SK-N-SH treated with all-trans-retinoic acid at 6 μM for 48 hours (cell line): ENCODE results near the gene SPATA3.

ENCODE experiments used
- ATAC-seq: fragments of 200-7000 bp; cut with Tn5 transposase; 3 replicates; pipeline ENCODE4 v1.9.1; 2020; ENCODE audit warnings: mild to moderate bottlenecking, moderate library complexity
- BACH2 ChIP-seq: fragments of 250-450 bp; sonication (Bioruptor Pico); IDR thresholded peaks from 2 replicates; pipeline ENCODE4 v1.9.0; 2021; ENCODE audit warnings: mild to moderate bottlenecking, borderline replicate concordance
- CSDC2 ChIP-seq: fragments of 250-450 bp; sonication (Bioruptor Pico); IDR thresholded peaks from 2 replicates; pipeline ENCODE4 v1.5.0; 2020; ENCODE audit warnings: mild to moderate bottlenecking, moderate library complexity
- ESRRG ChIP-seq: fragments of 250-450 bp; sonication (Bioruptor Pico); IDR thresholded peaks from 2 replicates; pipeline ENCODE4 v1.6.1; 2021; ENCODE audit warnings: mild to moderate bottlenecking
- GLIS3 ChIP-seq: fragments of 250-450 bp; sonication (Bioruptor Pico); IDR thresholded peaks from 2 replicates; pipeline ENCODE4 v1.5.0; 2020; ENCODE audit warnings: mild to moderate bottlenecking, moderate library complexity
- OSR1 ChIP-seq: fragments of 250-450 bp; sonication (Bioruptor Pico); IDR thresholded peaks from 2 replicates; pipeline ENCODE4 v1.8.0; 2022; ENCODE audit warnings: moderate library complexity, mild to moderate bottlenecking, inconsistent platforms
- PPARA ChIP-seq: fragments of 250-450 bp; sonication (Bioruptor Pico); IDR thresholded peaks from 2 replicates; pipeline ENCODE4 v1.5.0; 2020; ENCODE audit warnings: mild to moderate bottlenecking, borderline replicate concordance
- RARB ChIP-seq: fragments of 250-450 bp; sonication (Bioruptor Pico); IDR thresholded peaks from 2 replicates; pipeline ENCODE4 v1.8.0; 2021; ENCODE audit warnings: mild to moderate bottlenecking, moderate library complexity
- SNAI2 ChIP-seq: fragments of 250-450 bp; sonication (Bioruptor Pico); IDR thresholded peaks from 2 replicates; pipeline ENCODE4 v1.5.0; 2020; ENCODE audit warnings: mild to moderate bottlenecking, moderate library complexity
- TCF4 ChIP-seq: fragments of 250-450 bp; sonication (Bioruptor Pico); IDR thresholded peaks from 2 replicates; pipeline ENCODE4 v1.8.0; 2021; ENCODE audit warnings: mild to moderate bottlenecking, moderate library complexity, borderline replicate concordance
- TOX ChIP-seq: fragments of 250-450 bp; sonication (Bioruptor Pico); IDR thresholded peaks from 2 replicates; pipeline ENCODE4 v1.8.0; 2021; ENCODE audit warnings: mild to moderate bottlenecking, moderate library complexity, borderline replicate concordance
- ZFP3 ChIP-seq: fragments of 250-450 bp; sonication (Bioruptor Pico); IDR thresholded peaks from 2 replicates; pipeline ENCODE4 v1.5.0; 2020; ENCODE audit warnings: mild to moderate bottlenecking, moderate library complexity
- ZNF565 ChIP-seq: fragments of 450-650 bp; formaldehyde crosslinking; conservative IDR thresholded peaks from 2 replicates; pipeline ENCODE4 v1.5.0; 2020; ENCODE audit warnings: low read depth, mild to moderate bottlenecking, moderate library complexity
- ZNF70 ChIP-seq: fragments of 450-650 bp; formaldehyde crosslinking; IDR thresholded peaks from 2 replicates; pipeline ENCODE4 v1.5.0; 2020; ENCODE audit warnings: mild to moderate bottlenecking, moderate library complexity
- TF ChIP-seq, protein P1 (sequence below): fragments of 250-450 bp; sonication (Bioruptor Pico); IDR thresholded peaks from 2 replicates; pipeline ENCODE4 v1.8.0; 2020; ENCODE audit warnings: mild to moderate bottlenecking, moderate library complexity, borderline replicate concordance
- TF ChIP-seq, protein P2 (sequence below): fragments of 250-450 bp; sonication (Bioruptor Pico); IDR thresholded peaks from 2 replicates; pipeline ENCODE4 v1.5.1; 2021; ENCODE audit warnings: mild to moderate bottlenecking, moderate library complexity
- TF ChIP-seq, protein P3 (sequence below): fragments of 250-450 bp; sonication (Bioruptor Pico); IDR thresholded peaks from 2 replicates; pipeline ENCODE4 v1.5.1; 2020; ENCODE audit warnings: low read depth, mild to moderate bottlenecking, moderate library complexity
- TF ChIP-seq, protein P4 (sequence below): fragments of 250-450 bp; sonication (Bioruptor Pico); IDR thresholded peaks from 2 replicates; pipeline ENCODE4 v1.8.0; 2021; ENCODE audit warnings: low read depth, mild to moderate bottlenecking, moderate library complexity, borderline replicate concordance
- TF ChIP-seq, protein P5 (sequence below): fragments of 250-450 bp; sonication (Bioruptor Pico); IDR thresholded peaks from 2 replicates; pipeline ENCODE4 v1.5.0; 2020; ENCODE audit warnings: mild to moderate bottlenecking, moderate library complexity

The SPATA3 gene

DNA sequence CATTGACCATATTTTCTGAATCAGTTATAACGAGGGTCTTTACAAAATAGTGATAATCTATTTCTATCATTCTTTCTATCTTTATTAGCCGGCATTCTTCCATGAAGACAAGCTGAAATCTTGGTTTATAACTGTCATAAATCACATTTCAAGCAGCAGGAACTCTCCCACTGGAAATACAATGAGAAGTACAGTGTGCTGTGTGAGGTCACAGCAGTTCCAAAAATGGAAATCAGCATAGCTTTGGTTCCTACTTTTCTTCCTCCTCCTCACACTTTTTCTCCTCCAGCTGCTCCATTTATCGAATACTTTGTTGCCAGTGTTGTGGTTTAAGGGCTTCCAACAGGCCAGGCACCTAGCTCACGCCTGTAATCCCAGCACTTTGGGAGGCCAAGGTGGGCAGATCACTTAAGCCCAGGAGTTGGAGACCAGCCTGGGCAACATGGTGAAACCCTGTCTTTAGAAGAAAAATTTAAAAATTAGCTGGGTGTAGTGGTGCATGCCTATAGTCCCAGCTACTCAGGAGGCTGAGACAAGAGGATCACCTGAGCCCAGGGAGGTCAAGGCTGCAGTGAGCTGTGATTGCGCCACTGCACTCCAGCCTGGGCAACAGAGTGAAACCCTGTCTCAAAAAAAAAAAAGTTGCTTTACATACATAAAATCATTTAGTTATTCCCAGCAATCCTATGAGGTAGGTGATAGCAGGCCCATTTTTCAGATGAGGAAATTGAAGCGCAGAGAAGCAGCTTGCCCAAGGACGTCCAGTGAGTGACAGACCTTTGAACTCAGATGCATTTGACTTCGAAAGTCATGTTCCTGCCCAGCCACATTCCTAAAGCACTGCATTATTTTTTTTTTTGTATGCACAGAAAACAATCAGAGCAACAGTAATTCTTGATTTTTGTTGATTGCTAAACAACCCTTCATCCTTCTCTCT is 36.8 kb upstream of the SPATA3 start:
- TF ChIP-seq ESRRG (CRISPR knock-in tag) (no peak), ZNF565 (CRISPR knock-in tag) (no peak), CSDC2 (CRISPR knock-in tag) (no peak), RARB (CRISPR knock-in tag) (no peak), GLIS3 (CRISPR knock-in tag) (no peak), BACH2 (CRISPR knock-in tag) (no peak), ZNF70 (CRISPR knock-in tag) (no peak), TOX (CRISPR knock-in tag) (no peak), TCF4 (no peak), OSR1 (CRISPR knock-in tag) (no peak)
- TF ChIP-seq, protein P1, sequence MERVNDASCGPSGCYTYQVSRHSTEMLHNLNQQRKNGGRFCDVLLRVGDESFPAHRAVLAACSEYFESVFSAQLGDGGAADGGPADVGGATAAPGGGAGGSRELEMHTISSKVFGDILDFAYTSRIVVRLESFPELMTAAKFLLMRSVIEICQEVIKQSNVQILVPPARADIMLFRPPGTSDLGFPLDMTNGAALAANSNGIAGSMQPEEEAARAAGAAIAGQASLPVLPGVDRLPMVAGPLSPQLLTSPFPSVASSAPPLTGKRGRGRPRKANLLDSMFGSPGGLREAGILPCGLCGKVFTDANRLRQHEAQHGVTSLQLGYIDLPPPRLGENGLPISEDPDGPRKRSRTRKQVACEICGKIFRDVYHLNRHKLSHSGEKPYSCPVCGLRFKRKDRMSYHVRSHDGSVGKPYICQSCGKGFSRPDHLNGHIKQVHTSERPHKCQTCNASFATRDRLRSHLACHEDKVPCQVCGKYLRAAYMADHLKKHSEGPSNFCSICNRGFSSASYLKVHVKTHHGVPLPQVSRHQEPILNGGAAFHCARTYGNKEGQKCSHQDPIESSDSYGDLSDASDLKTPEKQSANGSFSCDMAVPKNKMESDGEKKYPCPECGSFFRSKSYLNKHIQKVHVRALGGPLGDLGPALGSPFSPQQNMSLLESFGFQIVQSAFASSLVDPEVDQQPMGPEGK (CRISPR knock-in tag), result no peak
- TF ChIP-seq, protein P2, sequence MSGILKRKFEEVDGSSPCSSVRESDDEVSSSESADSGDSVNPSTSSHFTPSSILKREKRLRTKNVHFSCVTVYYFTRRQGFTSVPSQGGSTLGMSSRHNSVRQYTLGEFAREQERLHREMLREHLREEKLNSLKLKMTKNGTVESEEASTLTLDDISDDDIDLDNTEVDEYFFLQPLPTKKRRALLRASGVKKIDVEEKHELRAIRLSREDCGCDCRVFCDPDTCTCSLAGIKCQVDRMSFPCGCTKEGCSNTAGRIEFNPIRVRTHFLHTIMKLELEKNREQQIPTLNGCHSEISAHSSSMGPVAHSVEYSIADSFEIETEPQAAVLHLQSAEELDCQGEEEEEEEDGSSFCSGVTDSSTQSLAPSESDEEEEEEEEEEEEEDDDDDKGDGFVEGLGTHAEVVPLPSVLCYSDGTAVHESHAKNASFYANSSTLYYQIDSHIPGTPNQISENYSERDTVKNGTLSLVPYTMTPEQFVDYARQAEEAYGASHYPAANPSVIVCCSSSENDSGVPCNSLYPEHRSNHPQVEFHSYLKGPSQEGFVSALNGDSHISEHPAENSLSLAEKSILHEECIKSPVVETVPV, result no peak
- TF ChIP-seq, protein P3, sequence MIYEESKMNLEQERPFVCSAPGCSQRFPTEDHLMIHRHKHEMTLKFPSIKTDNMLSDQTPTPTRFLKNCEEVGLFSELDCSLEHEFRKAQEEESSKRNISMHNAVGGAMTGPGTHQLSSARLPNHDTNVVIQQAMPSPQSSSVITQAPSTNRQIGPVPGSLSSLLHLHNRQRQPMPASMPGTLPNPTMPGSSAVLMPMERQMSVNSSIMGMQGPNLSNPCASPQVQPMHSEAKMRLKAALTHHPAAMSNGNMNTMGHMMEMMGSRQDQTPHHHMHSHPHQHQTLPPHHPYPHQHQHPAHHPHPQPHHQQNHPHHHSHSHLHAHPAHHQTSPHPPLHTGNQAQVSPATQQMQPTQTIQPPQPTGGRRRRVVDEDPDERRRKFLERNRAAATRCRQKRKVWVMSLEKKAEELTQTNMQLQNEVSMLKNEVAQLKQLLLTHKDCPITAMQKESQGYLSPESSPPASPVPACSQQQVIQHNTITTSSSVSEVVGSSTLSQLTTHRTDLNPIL (CRISPR knock-in tag), result no peak
- TF ChIP-seq, protein P4, sequence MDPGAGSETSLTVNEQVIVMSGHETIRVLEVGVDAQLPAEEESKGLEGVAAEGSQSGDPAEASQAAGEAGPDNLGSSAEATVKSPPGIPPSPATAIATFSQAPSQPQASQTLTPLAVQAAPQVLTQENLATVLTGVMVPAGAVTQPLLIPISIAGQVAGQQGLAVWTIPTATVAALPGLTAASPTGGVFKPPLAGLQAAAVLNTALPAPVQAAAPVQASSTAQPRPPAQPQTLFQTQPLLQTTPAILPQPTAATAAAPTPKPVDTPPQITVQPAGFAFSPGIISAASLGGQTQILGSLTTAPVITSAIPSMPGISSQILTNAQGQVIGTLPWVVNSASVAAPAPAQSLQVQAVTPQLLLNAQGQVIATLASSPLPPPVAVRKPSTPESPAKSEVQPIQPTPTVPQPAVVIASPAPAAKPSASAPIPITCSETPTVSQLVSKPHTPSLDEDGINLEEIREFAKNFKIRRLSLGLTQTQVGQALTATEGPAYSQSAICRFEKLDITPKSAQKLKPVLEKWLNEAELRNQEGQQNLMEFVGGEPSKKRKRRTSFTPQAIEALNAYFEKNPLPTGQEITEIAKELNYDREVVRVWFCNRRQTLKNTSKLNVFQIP (CRISPR knock-in tag), result no peak
- TF ChIP-seq, protein P5, sequence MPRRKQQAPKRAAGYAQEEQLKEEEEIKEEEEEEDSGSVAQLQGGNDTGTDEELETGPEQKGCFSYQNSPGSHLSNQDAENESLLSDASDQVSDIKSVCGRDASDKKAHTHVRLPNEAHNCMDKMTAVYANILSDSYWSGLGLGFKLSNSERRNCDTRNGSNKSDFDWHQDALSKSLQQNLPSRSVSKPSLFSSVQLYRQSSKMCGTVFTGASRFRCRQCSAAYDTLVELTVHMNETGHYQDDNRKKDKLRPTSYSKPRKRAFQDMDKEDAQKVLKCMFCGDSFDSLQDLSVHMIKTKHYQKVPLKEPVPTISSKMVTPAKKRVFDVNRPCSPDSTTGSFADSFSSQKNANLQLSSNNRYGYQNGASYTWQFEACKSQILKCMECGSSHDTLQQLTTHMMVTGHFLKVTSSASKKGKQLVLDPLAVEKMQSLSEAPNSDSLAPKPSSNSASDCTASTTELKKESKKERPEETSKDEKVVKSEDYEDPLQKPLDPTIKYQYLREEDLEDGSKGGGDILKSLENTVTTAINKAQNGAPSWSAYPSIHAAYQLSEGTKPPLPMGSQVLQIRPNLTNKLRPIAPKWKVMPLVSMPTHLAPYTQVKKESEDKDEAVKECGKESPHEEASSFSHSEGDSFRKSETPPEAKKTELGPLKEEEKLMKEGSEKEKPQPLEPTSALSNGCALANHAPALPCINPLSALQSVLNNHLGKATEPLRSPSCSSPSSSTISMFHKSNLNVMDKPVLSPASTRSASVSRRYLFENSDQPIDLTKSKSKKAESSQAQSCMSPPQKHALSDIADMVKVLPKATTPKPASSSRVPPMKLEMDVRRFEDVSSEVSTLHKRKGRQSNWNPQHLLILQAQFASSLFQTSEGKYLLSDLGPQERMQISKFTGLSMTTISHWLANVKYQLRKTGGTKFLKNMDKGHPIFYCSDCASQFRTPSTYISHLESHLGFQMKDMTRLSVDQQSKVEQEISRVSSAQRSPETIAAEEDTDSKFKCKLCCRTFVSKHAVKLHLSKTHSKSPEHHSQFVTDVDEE (CRISPR knock-in tag), result no peak
- TF ChIP-seq, all 23 proteins: peak for 0
- no peak for ATAC-seq

DNA sequence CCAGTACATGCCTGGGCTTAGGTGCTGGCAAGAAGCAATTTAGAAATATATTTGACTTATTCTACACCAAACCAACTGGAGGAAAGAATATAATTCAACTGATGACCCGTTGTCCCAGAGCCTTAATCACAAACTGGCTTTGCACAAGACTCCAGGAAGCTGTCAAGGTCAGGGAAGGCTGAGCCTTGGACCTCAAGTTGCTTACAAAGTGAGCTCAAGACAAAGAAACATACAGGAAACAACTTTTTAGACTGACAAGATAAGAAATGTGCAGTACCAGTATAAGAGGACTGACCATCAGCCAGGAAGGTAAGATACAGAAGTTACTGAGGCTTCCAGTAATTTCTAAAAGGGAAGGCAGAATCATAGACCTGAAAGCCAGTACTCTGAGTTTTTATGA is 35.9 kb upstream of the SPATA3 start:
- ATAC-seq, result no peak
- TF ChIP-seq BACH2 (CRISPR knock-in tag), result no peak
- no peak for TF ChIP-seq GLIS3 (CRISPR knock-in tag)
- no peak for TF ChIP-seq CSDC2 (CRISPR knock-in tag)
- no peak for TF ChIP-seq TOX (CRISPR knock-in tag)
- no peak for TF ChIP-seq ZFP3 (CRISPR knock-in tag)
- no peak for TF ChIP-seq SNAI2 (CRISPR knock-in tag)
- no peak for TF ChIP-seq TCF4
- TF ChIP-seq, protein P5 (CRISPR knock-in tag), result no peak
- TF ChIP-seq PPARA (CRISPR knock-in tag), result no peak
- no peak for TF ChIP-seq ESRRG (CRISPR knock-in tag)
- TF ChIP-seq, all 23 proteins: peak for 0
